Spleen (tissue), 11 donors: ENCODE data around the gene ZNF296. TPM values are rescaled to one million over a fixed set of nuclear protein-coding genes. Genes with fewer than 3 reads are reported as not detected.

Experiments used
- DNase-seq: peaks from one replicate; pipeline ENCODE4 v3.0.0-alpha.2; 2020
- H3K27ac ChIP-seq, 8 donors: fragments of 200-600 bp; sonication (generic) in 7 of 8; 1 replicate in 4 of 8; 2 replicates in 4 of 8; pipeline versions ENCODE4 v1.5.0 to v1.8.0; 2016 to 2021; ENCODE audit warnings: inconsistent platforms in 4 of 8, mild to moderate bottlenecking in 4 of 8, moderate library complexity in 1 of 8
- H3K27me3 ChIP-seq, 7 donors: fragments of 200-600 bp; sonication (generic) in 6 of 7; replicated peaks in 1 of 7; 1 replicate in 4 of 7; 2 replicates in 3 of 7; pipeline versions ENCODE4 v1.5.0 to v1.8.0; 2016 to 2021; ENCODE audit warnings: inconsistent platforms in 3 of 7, mild to moderate bottlenecking in 1 of 7
- H3K36me3 ChIP-seq, 6 donors: fragments of 200-600 bp; sonication (generic) in 5 of 6; 1 replicate in 4 of 6; 2 replicates in 2 of 6; pipeline versions ENCODE4 v1.5.0 to v1.8.0; 2016 to 2021; ENCODE audit warnings: inconsistent platforms in 2 of 6
- H3K4me1 ChIP-seq, 6 donors: fragments of 200-600 bp; sonication (generic) in 5 of 6; 1 replicate in 3 of 6; 2 replicates in 3 of 6; pipeline versions ENCODE4 v1.5.0 to v1.8.0; 2016 to 2021; ENCODE audit warnings: inconsistent platforms in 3 of 6
- H3K4me3 ChIP-seq, 8 donors: fragments of 200-600 bp; sonication (generic) in 7 of 8; 1 replicate in 4 of 8; 2 replicates in 4 of 8; pipeline versions ENCODE4 v1.5.0 to v1.8.0; 2016 to 2021; ENCODE audit warnings: inconsistent platforms in 4 of 8, mild to moderate bottlenecking in 4 of 8, moderate library complexity in 2 of 8
- H3K9me3 ChIP-seq, 8 donors: fragments of 200-600 bp; sonication (generic) in 7 of 8; 1 replicate in 4 of 8; 2 replicates in 4 of 8; pipeline versions ENCODE4 v1.5.0 to v1.8.0; 2016 to 2021; ENCODE audit warnings: inconsistent platforms in 4 of 8
- CTCF ChIP-seq, 11 experiments: fragments of 200-600 bp in 7 of 11; fragments of 450-650 bp in 4 of 11; sonication (generic) in 4 of 11; IDR thresholded peaks in 8 of 11; conservative IDR thresholded peaks in 3 of 11; 1 replicate in 7 of 11; 2 replicates in 4 of 11; pipeline versions ENCODE4 v1.4.0 to v1.8.0; 2016 to 2021; ENCODE audit warnings: antibody characterized with exemption in 11 of 11, inconsistent platforms in 4 of 11, mild to moderate bottlenecking in 1 of 11
- POLR2A ChIP-seq, 3 donors: fragments of 450-650 bp; IDR thresholded peaks; one replicate each; pipeline ENCODE4 v1.5.1; 2017; ENCODE audit warnings: antibody characterized with exemption in 3 of 3, mild to moderate bottlenecking in 1 of 3
- POLR2AphosphoS5 ChIP-seq, 3 donors: sonication (generic); formaldehyde crosslinking; IDR thresholded peaks; one replicate each; pipeline ENCODE4 v1.5.1; 2017; ENCODE audit warnings: antibody characterized with exemption in 3 of 3
- WGBS, 5 donors: extraction: QIAGEN DNeasy Blood & Tissue Kit in 3 of 5; methylation state at CpG; one replicate each; pipeline versions ENCODE4 v1.1.5 to v1.1.7; 2013 to 2018; 5-methylcytosine and 5-hydroxymethylcytosine counted together
- intact Hi-C: fragments of 100-400 bp; cut with DNase I; formaldehyde crosslinking; loops from one replicate; pipeline ENCODE4 v1.15.0; 2023; ENCODE audit warnings: low total_unique reads
- polyA plus RNA-seq, 3 donors: library from polyadenylated mRNA; stranded (reverse); fragments of 200-250 nt; gene quantifications; one replicate each; pipeline ENCODE4 v1.2.1, GENCODE V29; 2013
- total RNA-seq, 7 donors: library from RNA; depleted of rRNA in 3 of 7; stranded (reverse); fragments of >200 nt in 3 of 7; fragmentation: NEBNext Ultra II Directional in 4 of 7; extraction: Animal tissue kit (Norgen Biotek cat#: 25700) in 4 of 7; gene quantifications; one replicate each; pipeline versions ENCODE4 v1.1.0 to v1.2.1, GENCODE V29; 2016 to 2021
- donor health status: healthy with polysubstance abuse.
- donor health status: DM: no; HTN: no; CAD: no; lungs with moderate emphysema.
- donor health status: DM: no; HTN: no; CAD: no.
- donor health status: Bipolar disorder and iron deficiency.
- donor health status: healthy.
- donor health status: DM: no; HTN: no; CAD: no.
- donor health status: DM: yes; HTN: yes; CAD: no.

ZNF296 gene
- total and polyA plus RNA-seq, 10 donors, result 3.9 to 11.9 (median 7.4) TPM

- peaks cover 17 to 93% (median 68%) of the 10 kb centered on the region in 6 donors for H3K4me1 ChIP-seq
- peak overlapping the region in 2 of 8 donors; percentile 77 to 100 for H3K4me3 ChIP-seq
- no peak overlapping the region for H3K27ac ChIP-seq
- H3K9me3 ChIP-seq, result no peaks in the 10 kb centered on the region
- WGBS, 5 donors, result 81 to 91% (median 85%) methylated on average over 5 of the region's 5 CpGs
- H3K36me3 ChIP-seq, result peaks cover 0 to 22% (median 10%) of the 10 kb centered on the region in 6 donors
- no peak for DNase-seq
- H3K27me3 ChIP-seq, result no peaks in the 10 kb centered on the region
- TF ChIP-seq POLR2A (IDR thresholded peaks at IDR 0.05) (no peak), POLR2AphosphoS5 (IDR thresholded peaks at IDR 0.05) (no peak), CTCF (IDR thresholded peaks at IDR 0.05 in 8 of 11, conservative IDR thresholded peaks at IDR 0.05 in 3 of 11) (no peak)
- intact Hi-C loops, result no loop called here
These were observed 18.4 kb upstream of the ZNF296 start for GRCh38 chr19:45094707-45095106.

GRCh38 chr19:45094137-45094536, 17.9 kb upstream of the ZNF296 start:
- WGBS, 5 donors, result 56 to 70% (median 57%) methylated on average over 9 of the region's 9 CpGs
- Histone ChIP-seq H3K4me1 (peaks cover 17 to 93% (median 63%) of the 10 kb centered on the region in 6 donors), H3K36me3 (peaks cover 0 to 21% (median 10%) of the 10 kb centered on the region in 6 donors), H3K9me3 (no peaks in the 10 kb centered on the region), H3K27ac (no peak overlapping the region), H3K27me3 (no peaks in the 10 kb centered on the region), H3K4me3 (peak overlapping the region; percentile 75 to 100 (median 90))
- intact Hi-C loops, result no loop called here
- no peak for DNase-seq
- TF ChIP-seq POLR2A (IDR thresholded peaks at IDR 0.05) (no peak), CTCF (IDR thresholded peaks at IDR 0.05 in 8 of 11, conservative IDR thresholded peaks at IDR 0.05 in 3 of 11) (no peak), POLR2AphosphoS5 (IDR thresholded peaks at IDR 0.05) (no peak)

- no peaks in the 10 kb centered on the region for H3K27me3 ChIP-seq
- no peaks in the 10 kb centered on the region for H3K9me3 ChIP-seq
- WGBS, 5 donors, result 0 to 1% (median 0%) methylated on average over 60 to 103 of the region's 103 CpGs
- peak within 1 kb of the TSS; percentile 85 to 92 (median 88) for H3K27ac ChIP-seq
- H3K36me3 ChIP-seq, result peaks cover 0 to 30% (median 10%) of the 10 kb centered on the region in 6 donors
- intact Hi-C loops, result no loop called here
- TF ChIP-seq CTCF (IDR thresholded peaks at IDR 0.05 in 8 of 11, conservative IDR thresholded peaks at IDR 0.05 in 3 of 11), result peak in 9 of 11 experiments; percentile 34 to 68 (median 49)
- peak in 1 of 3 donors; percentile 66 for TF ChIP-seq POLR2A (IDR thresholded peaks at IDR 0.05)
- peak; percentile 83 to 89 (median 87) for TF ChIP-seq POLR2AphosphoS5 (IDR thresholded peaks at IDR 0.05)
- peak within 1 kb of the TSS; percentile 75 to 100 (median 90) for H3K4me3 ChIP-seq
- DNase-seq, result peak; percentile 98
- peaks cover 17 to 93% (median 63%) of the 10 kb centered on the region in 6 donors for H3K4me1 ChIP-seq
These were observed 16.7 kb upstream of the ZNF296 start, which contains the start of gene PPP1R37 for GRCh38 chr19:45092747-45093678. Gene PPP1R37 (plus strand): TSS chr19:45093179. CDS start chr19:45093326, 147 bp downstream.
